IPS-18c (cell line): ENCODE data around the gene TRIM24.

Source experiments
- H3K4me3 ChIP-seq: 2 replicates; pipeline ENCODE4 v1.7.0; 2013; ENCODE audit warnings: low read depth, mild to moderate bottlenecking, low read length, moderate library complexity; ENCODE audit not compliant: insufficient read depth
- H3K9me3 ChIP-seq: one replicate; pipeline ENCODE4 v1.6.1; 2013; ENCODE audit warnings: mild to moderate bottlenecking, low read length, moderate library complexity; ENCODE audit not compliant: control insufficient read depth, insufficient read depth

TRIM24 gene

DNA sequence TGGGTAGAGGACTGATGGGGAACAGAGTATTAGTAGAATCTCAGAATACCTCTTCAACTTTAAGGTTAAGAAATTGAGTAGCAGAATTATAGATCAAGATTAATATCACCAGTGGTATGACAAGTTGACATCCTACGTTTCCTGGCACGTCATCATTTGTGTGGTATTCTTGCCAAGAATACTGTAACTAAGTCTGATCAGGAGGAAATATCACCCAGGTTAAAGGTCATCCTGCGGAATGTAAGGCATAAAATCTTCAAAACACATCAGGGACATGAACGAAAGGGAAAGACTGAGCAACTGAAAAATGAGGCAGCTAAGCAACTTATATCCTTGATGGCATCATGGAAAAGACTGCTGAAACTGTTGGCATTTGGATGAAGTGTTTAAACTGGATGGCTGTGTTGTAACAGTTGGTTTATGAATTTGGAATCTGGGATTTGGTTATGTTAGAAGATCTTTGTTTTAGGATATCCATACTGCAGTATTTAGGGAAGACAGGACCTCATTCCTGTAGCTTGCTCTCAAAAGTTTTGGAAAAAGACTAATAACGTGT, 86.1 kb downstream of the TRIM24 start:
- no peaks in the 10 kb centered on the region for H3K9me3 ChIP-seq
- no peak overlapping the region for H3K4me3 ChIP-seq

DNA sequence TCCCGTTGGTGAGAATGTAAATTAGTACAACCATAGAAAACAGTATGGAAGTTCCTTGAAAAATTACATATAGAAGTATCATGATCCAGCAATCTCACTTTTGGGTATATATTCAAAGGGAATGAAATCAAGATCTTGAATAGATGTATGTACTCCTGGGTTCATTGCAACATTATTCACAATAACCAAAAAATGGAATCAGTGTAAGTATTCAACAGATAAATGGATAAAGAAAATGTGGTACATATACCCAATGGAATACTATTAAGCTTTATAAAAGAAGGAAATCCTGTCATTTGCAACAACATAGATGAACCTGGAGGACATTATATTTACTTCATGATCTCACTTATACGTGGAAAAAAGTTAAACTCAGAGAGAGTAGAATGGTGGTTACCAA, 86.8 kb downstream of the TRIM24 start:
- H3K4me3 ChIP-seq: no peak overlapping the region
- no peaks in the 10 kb centered on the region for H3K9me3 ChIP-seq

DNA sequence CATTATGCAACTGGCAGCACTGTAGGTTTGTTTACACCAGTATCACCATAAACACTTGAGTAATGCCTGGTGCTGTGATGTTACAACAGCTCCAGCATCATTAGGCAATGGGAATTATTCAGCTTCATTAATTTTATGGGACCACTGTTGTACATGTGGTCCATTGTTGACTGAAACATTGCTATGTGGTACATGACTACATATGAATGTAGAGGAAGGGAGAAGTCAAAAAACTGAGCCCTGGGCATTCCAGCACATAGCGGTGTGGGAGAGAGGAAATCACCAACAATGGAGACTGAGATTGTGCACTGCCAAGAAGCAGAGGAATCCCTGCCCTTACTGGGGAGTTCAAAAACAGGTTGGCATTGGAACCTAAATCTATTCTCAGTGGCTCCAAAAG, 89.0 kb downstream of the TRIM24 start:
- no peaks in the 10 kb centered on the region for H3K9me3 ChIP-seq
- H3K4me3 ChIP-seq: no peak overlapping the region

DNA sequence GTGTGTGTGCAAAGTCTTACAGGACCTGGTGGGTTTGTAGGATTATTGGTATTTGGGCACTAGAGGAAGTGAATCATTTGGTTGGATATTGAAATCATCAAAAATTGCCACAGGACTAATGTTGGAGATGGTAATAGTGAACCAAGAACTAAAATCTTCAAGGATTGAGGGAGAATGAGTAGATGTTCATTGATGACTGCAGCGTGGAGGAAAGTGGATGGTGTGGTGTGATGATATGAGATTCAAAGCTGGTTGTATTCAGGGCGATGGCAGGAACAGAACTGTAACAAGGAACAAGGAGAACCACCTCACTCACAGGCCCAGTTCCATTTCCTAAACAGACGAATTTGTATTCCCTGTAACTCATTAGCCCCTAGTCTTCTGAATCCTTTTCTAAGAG, 90.3 kb downstream of the TRIM24 start:
- Histone ChIP-seq H3K4me3 (no peak overlapping the region), H3K9me3 (peaks cover 5% of the 10 kb centered on the region)

DNA sequence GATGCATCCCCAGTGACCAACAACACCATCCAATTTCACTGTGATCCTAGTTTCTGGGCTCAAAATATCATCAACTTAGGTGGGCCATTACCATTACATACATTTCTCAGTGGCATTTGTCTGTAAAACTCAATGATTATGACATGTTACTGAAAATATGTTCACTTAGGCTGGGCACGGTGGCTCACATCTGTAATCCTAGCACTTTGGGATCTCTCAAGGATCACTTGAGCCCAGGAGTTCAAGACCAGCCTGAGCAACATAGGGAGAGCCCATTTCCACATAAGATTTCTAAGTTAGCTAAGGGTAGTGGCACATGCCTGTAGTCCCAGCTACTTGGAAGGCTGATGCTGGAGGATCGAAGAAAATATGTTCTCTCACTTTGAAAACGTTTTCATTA, 91.0 kb downstream of the TRIM24 start:
- Histone ChIP-seq H3K9me3 (peaks cover 5% of the 10 kb centered on the region), H3K4me3 (no peak overlapping the region)

DNA sequence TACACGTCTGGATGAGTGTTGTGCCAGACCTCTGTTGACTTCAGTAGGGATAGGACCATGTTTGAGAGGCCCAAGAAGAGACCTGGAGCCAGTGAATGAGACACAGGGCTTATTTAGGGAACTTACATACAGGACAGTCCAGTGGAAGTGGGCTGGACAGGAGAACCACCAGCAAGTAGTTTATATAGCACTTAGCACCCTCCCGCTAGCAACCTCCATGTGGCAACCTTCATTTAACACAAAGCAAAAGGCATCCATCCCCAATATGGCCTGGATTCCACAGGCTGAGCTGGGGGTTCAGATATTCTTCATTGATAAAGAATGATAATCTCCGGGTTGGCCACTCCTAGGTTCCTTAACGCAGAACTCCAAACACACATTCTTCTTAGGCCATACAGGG, 93.7 kb downstream of the TRIM24 start:
- Histone ChIP-seq H3K4me3 (no peak overlapping the region), H3K9me3 (peaks cover 17% of the 10 kb centered on the region)

DNA sequence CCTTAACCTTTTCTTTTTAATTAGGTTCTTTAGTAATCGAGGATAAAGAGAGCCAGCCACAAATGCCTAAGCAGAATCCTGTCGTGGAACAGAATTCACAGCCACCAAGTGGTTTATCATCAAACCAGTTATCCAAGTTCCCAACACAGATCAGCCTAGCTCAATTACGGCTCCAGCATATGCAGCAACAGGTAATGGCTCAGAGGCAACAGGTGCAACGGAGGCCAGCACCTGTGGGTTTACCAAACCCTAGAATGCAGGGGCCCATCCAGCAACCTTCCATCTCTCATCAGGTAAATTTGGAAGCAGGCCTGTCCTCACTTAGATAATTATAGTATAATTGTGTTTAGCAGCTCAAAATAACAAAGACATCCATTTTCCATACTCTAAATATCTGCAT, 94.6 kb downstream of the TRIM24 start:
- peaks cover 19% of the 10 kb centered on the region for H3K9me3 ChIP-seq

DNA sequence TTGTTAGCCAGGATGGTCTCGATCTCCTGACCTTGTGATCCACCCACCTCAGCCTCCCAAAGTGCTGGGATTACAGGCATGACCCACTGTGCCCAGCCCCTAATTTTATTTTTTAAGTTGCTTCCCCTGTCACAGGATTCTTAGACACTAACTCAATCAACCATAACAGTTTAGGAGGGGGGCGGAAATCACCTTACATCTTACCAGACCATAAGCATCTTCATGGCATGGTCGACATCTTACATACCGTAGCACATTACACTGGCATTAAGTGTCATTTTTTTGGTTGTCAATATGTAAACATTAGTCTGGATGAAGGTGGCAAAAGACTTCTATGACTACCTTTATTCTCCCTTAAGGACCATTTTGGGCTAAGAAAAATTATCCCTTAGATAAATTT, 95.6 kb downstream of the TRIM24 start:
- Histone ChIP-seq H3K4me3 (no peak overlapping the region), H3K9me3 (peaks cover 19% of the 10 kb centered on the region)

More for the DNA sequence above, 94.6 kb downstream of the TRIM24 start:
- H3K4me3 ChIP-seq: no peak overlapping the region

DNA sequence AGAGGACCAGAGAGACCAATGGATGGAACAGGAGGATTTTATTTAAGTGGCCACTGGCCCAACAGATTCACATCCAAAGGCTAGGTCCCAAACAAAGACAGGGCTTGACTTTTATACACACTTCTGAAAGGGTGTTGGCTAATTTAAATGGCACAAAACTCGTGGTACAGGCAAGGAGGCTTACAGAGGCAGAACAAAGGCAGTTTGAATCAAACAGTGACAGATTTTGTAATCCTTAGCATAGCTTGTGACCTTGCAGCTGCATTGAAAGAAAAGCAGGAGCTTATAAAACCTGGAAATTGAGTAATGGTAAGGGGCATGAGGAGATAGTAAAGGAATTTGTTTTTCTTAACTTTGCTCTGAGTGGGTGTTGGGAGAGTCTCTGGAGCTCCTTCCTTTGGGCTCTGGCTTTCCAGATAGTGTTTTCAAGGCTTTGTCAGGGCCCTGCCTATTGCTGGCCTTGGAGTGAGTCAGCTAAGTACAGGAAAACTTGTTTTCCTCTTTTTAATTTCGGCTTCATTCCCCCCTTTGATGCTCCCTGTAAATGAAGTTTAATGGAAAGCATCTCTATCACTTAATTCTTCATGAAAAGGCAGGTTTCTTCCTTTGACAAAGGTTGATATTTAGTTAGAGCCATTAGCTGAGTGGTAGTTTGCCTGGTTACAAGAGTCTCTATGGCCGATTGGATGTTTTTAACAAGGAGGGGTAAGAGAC, 96.9 kb downstream of the TRIM24 start:
- peaks cover 22% of the 10 kb centered on the region for H3K9me3 ChIP-seq
- H3K4me3 ChIP-seq: no peak overlapping the region

DNA sequence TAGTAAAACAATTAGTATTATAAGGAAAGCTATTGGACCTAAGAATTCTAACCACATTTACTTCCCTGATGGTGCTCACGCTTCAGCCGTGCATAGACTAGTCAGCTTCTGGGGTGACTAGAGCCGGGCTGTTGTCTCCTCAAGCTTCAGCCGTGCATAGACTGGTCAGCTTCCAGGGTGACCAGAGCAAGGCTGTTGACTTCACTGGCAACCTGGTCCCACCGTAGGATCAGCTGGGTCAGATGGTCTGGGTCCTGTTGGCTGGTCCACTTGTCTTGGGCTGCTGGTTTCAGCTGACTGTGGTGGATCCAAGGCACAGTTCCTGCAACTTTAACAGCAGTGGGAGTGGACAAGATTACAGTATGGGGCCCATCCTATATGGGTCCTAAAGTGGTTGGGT, 99.4 kb downstream of the TRIM24 start:
- Histone ChIP-seq H3K9me3 (peaks cover 31% of the 10 kb centered on the region), H3K4me3 (no peak overlapping the region)

DNA sequence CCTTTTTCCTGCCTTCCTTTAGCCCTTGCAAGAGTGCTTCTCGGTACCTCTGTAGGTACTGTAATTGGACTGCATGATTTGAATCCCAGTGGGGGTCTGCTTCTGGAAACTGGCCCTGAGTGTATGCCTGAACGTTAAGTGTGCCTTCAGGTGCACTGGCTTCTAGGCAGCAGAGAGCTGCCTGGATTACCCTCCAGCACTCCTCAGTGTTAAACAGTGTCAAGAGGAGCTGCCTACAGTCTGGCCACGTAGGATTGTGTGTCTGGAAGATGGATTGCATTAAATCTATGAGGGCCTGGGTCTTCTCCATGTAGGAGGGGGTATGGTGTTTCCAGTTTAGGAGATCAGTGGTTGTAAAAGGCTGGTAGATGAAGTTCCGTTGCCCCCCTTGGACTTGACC, 103.7 kb downstream of the TRIM24 start:
- Histone ChIP-seq H3K9me3 (peaks cover 18% of the 10 kb centered on the region), H3K4me3 (no peak overlapping the region)

DNA sequence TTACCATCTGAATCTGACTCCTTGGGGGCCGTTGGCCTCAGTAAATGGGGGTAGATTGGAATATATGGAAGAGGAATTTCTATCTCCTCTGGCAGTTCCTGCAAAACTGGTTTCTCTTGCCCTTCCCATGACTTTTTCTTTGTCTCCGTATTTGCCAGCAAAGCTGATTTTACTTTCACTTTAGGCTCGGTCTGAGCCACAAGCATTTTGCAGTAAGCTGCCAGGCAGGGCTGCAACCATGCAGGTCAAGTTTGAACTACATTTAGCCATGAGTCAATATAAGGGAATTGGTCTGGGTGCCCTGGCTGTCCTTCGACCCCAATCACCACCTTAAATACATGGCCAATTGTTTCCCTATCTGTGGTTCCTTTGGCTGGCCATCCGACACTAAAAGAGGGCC, 104.3 kb downstream of the TRIM24 start:
- no peak overlapping the region for H3K4me3 ChIP-seq
- peaks cover 18% of the 10 kb centered on the region for H3K9me3 ChIP-seq

DNA sequence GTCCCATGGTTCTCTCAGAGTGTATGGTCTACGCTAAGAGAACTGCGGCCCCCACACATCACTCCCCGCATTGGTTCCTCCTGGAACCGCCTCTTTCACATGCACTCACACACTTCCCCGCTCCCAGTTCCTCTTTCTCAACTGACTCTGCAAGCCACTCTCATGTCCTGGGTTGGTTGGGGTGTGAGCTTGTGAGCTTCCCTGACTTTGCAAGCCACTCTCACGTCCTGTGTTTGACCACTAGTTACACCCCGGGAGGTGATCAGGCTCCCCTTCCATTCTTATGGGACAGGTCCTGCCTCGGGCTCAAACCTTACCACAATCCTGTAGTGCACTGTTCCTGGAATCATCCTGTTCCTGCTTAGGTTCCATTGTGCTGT, 105.0 kb downstream of the TRIM24 start:
- no peak overlapping the region; the same call in 1 of the 2 replicates for H3K4me3 ChIP-seq
- peaks cover 16% of the 10 kb centered on the region for H3K9me3 ChIP-seq

DNA sequence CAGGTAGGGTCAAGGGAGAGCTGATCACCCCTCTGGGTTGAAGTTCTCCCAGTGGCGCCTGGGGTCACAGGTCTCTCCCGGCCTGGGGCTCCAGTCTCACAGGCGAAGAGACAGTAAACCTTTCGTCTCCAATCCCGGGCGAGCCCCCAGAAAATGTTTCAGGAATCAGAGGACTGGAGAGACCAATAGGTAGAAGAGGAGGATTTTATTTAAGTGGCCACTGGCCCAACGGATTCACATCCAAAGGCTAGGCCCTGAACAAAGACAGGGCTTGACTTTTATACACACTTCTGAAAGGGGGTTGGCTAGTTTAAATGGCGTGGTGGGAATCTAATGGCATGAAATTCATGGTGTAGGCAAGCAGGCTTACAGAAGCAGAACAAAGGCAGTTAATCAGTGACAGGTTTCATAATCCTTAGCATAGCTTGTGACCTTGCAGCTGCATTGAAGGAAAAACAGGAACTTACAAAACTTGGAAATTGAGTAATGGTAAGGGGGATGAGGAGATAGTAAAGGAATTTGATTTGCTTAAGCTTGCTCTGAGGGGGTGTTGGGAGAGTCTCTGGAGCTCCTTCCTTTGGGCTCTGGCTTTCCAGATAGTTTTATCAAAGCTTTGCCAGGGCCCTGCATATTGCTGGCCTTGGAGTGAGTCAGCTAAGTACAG, 105.5 kb downstream of the TRIM24 start:
- H3K4me3 ChIP-seq: no peak overlapping the region
- H3K9me3 ChIP-seq: peaks cover 16% of the 10 kb centered on the region

DNA sequence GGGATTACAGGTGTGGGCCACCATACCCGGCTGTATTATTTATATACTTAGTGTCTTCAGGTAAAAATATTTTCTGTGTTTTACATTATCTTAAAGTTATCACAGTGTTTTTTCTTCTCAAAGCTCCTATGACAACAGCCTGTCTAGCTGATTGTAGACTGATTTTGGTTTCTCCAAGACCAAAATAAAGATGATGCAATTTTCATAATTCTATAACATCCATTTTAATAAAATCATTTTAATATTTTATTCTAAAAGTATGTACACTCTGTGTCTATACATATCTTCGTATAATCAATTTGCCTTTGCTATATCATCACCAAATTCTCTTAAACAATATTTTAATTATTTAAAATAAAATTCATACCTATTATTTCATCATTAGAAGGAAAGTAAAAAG, 108.6 kb downstream of the TRIM24 start:
- peaks cover 4% of the 10 kb centered on the region for H3K9me3 ChIP-seq
- no peak overlapping the region for H3K4me3 ChIP-seq

DNA sequence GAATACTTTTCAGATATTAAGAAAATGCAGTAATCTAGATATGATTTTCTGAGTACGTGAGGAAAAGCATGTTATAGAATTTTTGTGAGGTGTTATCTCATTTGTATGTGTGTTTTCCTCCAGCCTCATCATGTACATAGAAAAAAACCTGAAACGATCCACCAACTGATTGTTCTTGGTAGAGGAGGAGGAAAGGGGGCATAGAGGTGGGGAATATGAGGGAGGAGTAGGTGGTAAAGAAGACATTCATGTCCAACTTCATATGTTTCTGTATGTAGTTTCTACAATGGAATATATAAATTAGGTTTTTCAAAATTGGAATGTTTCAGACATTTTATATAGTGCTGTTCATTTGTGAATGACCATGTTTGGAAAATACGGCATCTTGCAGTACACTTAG, 109.4 kb downstream of the TRIM24 start:
- peaks cover 4% of the 10 kb centered on the region for H3K9me3 ChIP-seq
- H3K4me3 ChIP-seq: no peak overlapping the region

DNA sequence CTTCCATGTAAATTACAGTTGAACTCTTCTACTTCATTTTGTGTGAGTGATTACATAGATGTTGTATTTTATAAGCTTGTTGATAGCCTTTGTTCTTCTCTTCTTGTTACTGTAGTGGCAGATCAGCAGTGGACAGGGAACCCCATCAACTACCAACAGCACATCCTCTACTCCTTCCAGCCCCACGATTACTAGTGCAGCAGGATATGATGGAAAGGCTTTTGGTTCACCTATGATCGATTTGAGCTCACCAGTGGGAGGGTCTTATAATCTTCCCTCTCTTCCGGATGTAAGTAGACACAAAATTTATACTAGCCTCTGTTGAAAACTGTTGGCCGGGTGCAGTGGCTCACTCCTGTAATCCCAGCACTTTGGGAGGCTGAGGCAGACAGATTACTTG, 110.7 kb downstream of the TRIM24 start:
- H3K9me3 ChIP-seq: no peaks in the 10 kb centered on the region
- H3K4me3 ChIP-seq: no peak overlapping the region

DNA sequence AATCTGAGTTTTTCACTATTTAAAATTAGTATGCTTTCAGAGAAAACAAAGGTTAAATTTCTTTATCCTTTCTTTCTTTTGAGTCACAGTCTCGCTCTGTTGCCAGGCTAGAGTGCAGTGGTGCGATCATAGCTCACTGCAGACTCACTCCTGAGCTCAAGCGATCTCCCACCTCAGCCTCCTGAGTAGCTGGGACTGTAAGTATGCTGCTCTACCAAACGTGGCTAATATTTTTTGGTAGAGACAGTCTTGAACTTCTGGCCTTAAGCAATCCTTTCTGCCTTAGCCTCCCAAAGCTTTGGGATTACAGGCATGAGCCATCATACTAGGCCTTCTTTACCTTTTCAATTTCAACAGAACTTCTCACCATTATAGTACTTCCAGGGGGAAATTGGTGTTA, 113.7 kb downstream of the TRIM24 start:
- Histone ChIP-seq H3K4me3 (no peak overlapping the region), H3K9me3 (no peaks in the 10 kb centered on the region)
